ENCODE measurements around the gene LOX.

DNA sequence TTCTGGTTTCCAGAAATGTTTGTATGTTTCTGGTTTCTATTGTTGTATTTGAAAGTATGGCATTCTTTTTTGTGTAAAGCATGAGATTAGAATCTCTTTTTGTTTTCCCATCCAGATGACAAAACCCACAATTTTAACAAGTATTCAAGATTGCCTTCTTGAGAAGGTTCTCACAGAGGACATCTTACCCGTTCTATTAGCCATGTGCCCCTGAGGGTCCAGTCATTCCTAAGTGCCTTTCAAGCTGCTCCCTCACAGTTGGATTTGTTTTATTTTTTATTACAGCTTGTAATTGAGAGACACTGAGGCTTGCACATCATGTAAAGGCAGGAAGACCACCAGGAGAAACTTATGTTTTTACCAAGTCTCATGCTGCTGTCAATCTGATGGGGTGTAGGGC is 19.3 kb upstream of the LOX start:
- TF ChIP-seq, protein P1, sequence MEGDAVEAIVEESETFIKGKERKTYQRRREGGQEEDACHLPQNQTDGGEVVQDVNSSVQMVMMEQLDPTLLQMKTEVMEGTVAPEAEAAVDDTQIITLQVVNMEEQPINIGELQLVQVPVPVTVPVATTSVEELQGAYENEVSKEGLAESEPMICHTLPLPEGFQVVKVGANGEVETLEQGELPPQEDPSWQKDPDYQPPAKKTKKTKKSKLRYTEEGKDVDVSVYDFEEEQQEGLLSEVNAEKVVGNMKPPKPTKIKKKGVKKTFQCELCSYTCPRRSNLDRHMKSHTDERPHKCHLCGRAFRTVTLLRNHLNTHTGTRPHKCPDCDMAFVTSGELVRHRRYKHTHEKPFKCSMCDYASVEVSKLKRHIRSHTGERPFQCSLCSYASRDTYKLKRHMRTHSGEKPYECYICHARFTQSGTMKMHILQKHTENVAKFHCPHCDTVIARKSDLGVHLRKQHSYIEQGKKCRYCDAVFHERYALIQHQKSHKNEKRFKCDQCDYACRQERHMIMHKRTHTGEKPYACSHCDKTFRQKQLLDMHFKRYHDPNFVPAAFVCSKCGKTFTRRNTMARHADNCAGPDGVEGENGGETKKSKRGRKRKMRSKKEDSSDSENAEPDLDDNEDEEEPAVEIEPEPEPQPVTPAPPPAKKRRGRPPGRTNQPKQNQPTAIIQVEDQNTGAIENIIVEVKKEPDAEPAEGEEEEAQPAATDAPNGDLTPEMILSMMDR (conservative IDR thresholded peaks at IDR 0.05; ENCODE audit: low read depth in 2 of 2): no peak
- TF ChIP-seq CREB1 (CRISPR knock-in tag; IDR thresholded peaks at IDR 0.05; ENCODE audit: low read depth): no peak
- no peak for TF ChIP-seq POLR2AphosphoS5 (IDR thresholded peaks at IDR 0.05; ENCODE audit: low read depth)
- TF ChIP-seq EZH2phosphoT487 (IDR thresholded peaks at IDR 0.05; ENCODE audit: unreplicated experiment): no peak
- TF ChIP-seq JUNB (IDR thresholded peaks at IDR 0.05; ENCODE audit: unreplicated experiment): no peak
- TF ChIP-seq, protein P2, sequence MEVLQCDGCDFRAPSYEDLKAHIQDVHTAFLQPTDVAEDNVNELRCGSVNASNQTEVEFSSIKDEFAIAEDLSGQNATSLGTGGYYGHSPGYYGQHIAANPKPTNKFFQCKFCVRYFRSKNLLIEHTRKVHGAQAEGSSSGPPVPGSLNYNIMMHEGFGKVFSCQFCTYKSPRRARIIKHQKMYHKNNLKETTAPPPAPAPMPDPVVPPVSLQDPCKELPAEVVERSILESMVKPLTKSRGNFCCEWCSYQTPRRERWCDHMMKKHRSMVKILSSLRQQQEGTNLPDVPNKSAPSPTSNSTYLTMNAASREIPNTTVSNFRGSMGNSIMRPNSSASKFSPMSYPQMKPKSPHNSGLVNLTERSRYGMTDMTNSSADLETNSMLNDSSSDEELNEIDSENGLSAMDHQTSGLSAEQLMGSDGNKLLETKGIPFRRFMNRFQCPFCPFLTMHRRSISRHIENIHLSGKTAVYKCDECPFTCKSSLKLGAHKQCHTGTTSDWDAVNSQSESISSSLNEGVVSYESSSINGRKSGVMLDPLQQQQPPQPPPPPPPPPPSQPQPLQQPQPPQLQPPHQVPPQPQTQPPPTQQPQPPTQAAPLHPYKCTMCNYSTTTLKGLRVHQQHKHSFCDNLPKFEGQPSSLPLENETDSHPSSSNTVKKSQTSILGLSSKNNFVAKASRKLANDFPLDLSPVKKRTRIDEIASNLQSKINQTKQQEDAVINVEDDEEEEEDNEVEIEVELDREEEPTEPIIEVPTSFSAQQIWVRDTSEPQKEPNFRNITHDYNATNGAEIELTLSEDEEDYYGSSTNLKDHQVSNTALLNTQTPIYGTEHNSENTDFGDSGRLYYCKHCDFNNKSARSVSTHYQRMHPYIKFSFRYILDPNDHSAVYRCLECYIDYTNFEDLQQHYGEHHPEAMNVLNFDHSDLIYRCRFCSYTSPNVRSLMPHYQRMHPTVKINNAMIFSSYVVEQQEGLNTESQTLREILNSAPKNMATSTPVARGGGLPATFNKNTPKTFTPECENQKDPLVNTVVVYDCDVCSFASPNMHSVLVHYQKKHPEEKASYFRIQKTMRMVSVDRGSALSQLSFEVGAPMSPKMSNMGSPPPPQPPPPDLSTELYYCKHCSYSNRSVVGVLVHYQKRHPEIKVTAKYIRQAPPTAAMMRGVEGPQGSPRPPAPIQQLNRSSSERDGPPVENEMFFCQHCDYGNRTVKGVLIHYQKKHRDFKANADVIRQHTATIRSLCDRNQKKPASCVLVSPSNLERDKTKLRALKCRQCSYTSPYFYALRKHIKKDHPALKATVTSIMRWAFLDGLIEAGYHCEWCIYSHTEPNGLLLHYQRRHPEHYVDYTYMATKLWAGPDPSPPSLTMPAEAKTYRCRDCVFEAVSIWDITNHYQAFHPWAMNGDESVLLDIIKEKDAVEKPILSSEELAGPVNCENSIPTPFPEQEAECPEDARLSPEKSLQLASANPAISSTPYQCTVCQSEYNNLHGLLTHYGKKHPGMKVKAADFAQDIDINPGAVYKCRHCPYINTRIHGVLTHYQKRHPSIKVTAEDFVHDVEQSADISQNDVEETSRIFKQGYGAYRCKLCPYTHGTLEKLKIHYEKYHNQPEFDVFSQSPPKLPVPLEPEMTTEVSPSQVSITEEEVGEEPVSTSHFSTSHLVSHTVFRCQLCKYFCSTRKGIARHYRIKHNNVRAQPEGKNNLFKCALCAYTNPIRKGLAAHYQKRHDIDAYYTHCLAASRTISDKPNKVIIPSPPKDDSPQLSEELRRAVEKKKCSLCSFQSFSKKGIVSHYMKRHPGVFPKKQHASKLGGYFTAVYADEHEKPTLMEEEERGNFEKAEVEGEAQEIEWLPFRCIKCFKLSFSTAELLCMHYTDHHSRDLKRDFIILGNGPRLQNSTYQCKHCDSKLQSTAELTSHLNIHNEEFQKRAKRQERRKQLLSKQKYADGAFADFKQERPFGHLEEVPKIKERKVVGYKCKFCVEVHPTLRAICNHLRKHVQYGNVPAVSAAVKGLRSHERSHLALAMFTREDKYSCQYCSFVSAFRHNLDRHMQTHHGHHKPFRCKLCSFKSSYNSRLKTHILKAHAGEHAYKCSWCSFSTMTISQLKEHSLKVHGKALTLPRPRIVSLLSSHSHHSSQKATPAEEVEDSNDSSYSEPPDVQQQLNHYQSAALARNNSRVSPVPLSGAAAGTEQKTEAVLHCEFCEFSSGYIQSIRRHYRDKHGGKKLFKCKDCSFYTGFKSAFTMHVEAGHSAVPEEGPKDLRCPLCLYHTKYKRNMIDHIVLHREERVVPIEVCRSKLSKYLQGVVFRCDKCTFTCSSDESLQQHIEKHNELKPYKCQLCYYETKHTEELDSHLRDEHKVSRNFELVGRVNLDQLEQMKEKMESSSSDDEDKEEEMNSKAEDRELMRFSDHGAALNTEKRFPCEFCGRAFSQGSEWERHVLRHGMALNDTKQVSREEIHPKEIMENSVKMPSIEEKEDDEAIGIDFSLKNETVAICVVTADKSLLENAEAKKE (CRISPR knock-in tag; IDR thresholded peaks at IDR 0.05): no peak
- no peak for TF ChIP-seq EZH2 (IDR thresholded peaks at IDR 0.05; ENCODE audit: low read depth, unreplicated experiment)
- TF ChIP-seq, protein P3, sequence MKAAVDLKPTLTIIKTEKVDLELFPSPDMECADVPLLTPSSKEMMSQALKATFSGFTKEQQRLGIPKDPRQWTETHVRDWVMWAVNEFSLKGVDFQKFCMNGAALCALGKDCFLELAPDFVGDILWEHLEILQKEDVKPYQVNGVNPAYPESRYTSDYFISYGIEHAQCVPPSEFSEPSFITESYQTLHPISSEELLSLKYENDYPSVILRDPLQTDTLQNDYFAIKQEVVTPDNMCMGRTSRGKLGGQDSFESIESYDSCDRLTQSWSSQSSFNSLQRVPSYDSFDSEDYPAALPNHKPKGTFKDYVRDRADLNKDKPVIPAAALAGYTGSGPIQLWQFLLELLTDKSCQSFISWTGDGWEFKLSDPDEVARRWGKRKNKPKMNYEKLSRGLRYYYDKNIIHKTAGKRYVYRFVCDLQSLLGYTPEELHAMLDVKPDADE (IDR thresholded peaks at IDR 0.05): no peak
- no peak for TF ChIP-seq NANOG (IDR thresholded peaks at IDR 0.05; ENCODE audit: borderline replicate concordance)
- TF ChIP-seq, protein P4, sequence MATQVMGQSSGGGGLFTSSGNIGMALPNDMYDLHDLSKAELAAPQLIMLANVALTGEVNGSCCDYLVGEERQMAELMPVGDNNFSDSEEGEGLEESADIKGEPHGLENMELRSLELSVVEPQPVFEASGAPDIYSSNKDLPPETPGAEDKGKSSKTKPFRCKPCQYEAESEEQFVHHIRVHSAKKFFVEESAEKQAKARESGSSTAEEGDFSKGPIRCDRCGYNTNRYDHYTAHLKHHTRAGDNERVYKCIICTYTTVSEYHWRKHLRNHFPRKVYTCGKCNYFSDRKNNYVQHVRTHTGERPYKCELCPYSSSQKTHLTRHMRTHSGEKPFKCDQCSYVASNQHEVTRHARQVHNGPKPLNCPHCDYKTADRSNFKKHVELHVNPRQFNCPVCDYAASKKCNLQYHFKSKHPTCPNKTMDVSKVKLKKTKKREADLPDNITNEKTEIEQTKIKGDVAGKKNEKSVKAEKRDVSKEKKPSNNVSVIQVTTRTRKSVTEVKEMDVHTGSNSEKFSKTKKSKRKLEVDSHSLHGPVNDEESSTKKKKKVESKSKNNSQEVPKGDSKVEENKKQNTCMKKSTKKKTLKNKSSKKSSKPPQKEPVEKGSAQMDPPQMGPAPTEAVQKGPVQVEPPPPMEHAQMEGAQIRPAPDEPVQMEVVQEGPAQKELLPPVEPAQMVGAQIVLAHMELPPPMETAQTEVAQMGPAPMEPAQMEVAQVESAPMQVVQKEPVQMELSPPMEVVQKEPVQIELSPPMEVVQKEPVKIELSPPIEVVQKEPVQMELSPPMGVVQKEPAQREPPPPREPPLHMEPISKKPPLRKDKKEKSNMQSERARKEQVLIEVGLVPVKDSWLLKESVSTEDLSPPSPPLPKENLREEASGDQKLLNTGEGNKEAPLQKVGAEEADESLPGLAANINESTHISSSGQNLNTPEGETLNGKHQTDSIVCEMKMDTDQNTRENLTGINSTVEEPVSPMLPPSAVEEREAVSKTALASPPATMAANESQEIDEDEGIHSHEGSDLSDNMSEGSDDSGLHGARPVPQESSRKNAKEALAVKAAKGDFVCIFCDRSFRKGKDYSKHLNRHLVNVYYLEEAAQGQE (IDR thresholded peaks at IDR 0.05; ENCODE audit: unreplicated experiment): no peak
- TF ChIP-seq ZNF114 (CRISPR knock-in tag; IDR thresholded peaks at IDR 0.05): no peak
- TF ChIP-seq ZNF331 (CRISPR knock-in tag; IDR thresholded peaks at IDR 0.05; ENCODE audit: low read depth): no peak
- TF ChIP-seq STAT1 (IDR thresholded peaks at IDR 0.05; ENCODE audit: unreplicated experiment): no peak

Measured in GM23338 (cell line).